GM18507 (cell line): ENCODE data around the gene MGMT.

Source experiments
- DNase-seq: peaks from one replicate; pipeline ENCODE4 v3.0.0; 2011; ENCODE audit warnings: low read depth; ENCODE audit not compliant: insufficient read length; ENCODE audit errors: extremely low spot score
- FAIRE-seq: peaks from 2 replicates; lab custom pipeline; 2011; peaks lifted over from hg19 to GRCh38; lab: Jason Lieb, UNC

Gene MGMT

GRCh38 chr10:129814681-129815646 is 347.9 kb downstream of the MGMT start:
- FAIRE-seq (no peak), DNase-seq (no peak)

DNA sequence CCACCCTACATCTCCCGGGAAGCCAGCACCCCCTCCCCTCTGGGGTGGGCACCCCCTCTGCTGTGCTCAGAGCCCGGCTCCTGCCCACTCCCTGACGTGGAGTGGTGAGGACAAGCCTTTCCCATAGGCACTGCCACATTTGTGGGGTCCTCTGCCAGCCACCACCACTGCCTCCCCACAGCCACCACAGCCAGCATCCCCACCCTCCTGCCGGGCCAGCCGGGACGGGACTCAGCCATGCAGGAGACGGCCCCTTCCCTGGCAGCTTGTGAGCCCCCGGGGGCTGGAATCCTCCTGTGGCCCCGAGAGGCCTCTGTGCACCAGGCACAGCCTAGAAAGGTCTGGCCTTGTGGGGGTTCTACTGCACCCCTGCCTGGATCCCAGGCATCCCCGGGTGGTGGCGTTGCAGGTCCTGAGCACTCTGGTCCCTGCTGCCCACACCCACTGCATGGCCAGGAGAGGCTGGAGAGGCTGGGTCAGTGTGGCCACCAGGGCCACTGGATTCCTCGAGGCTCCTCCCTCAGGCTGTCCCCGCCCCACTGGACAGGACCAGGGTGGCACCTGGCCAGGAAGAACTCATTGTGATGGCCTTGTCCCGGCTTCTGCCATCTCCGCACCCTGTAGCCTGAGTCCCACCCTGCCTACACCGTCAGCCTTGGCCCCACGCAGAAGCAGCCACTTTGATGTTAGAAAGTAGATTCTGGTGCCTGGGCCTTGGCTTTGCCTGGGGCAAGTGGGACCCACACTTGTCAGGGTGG is 349.0 kb downstream of the MGMT start:
- FAIRE-seq: no peak
- no peak for DNase-seq

GRCh38 chr10:129816656-129817045 is 349.6 kb downstream of the MGMT start:
- DNase-seq (no peak), FAIRE-seq (no peak)
